ENCODE results near the gene CYP2A7.
"Not testable (repeated sequence)": the region's sequence is repeated elsewhere in the genome, so short reads cannot be mapped to it uniquely, and the experiment has no call there.

CYP2A7 gene

DNA sequence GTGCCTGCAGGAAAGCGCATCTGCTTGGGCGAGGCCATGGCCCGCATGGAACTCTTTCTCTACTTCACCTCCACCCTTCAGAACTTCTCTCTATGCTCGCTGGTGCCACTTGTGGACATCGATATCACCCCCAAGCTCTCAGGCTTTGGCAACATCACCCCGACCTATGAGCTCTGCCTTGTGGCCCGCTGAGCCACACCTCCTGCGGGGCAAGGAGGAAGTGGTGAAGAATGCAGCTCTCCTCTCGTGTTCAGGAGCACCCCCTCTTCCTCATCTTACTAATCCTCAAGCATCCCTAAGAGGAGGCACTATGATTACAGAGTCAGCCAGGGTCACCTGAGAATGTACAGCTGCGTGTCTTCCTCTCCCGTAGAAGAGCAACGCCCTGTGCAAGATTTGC is 17.9 kb upstream of the CYP2A7 start:
- in situ Hi-C loops (cut with MboI; ENCODE audit: low sequenced_read_pairs), result not testable (repeated sequence)

- in situ Hi-C loops (cut with MboI; ENCODE audit: low sequenced_read_pairs), result not testable (repeated sequence)
Observed at GRCh38 chr19:40896843-40897789, 15.1 kb upstream of the CYP2A7 start.

DNA sequence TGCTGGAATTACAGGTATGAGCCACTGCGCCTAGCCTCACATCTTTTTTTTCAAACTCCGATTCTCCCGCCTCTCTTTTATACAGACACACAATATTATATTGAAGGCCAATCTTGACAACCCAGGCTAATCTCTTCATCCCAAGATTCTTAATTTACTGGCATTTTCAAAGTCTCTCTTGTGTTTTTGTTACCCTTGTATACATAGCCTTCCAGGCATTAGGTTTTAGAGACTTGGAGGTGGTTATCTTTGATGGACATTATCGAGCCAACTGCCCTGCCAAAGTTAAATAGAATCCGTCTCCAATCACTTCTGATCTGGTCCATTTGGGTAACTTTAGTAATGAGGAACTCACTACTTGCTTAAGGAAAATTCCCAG is 14.4 kb upstream of the CYP2A7 start:
- in situ Hi-C loops (cut with MboI; ENCODE audit: low sequenced_read_pairs), result no loop called here

DNA sequence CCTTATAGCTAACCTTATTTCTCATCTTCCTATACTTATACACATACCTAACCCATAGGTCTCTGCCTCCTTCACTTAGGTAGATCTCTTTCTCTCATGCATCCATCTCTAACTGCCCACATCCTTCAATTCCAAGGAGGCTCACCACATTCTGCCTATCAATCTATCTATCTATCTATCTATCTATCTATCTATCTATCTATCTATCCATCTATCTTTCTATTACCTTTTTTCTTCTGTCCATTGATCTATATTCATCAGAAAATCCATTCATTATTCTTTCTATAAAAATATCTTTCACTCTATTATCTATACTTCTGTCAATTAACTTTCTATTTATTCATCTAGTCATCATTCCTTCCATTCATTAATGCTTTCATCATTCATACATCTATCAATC is 11.1 kb upstream of the CYP2A7 start:
- in situ Hi-C loops (cut with MboI; ENCODE audit: low sequenced_read_pairs), result no loop called here

DNA sequence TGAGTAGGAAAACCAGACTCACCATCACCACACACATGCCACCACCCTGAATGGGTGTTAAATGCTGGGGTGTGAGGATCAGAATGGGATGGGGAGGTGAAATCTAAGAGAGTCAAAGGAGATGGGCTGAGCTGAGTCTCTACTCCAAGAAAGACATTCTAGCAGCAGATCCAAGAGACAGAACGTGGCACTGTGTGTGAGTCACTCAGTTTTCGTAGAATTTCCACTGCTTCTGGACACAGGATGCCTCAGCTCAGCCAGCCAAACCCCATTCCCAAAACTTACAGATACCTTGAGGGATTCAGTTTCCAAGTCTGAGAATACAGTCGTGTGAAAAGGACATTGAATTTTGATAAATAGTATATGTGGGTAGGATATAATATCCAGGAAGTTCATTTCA is 7.3 kb upstream of the CYP2A7 start:
- in situ Hi-C loops (cut with MboI; ENCODE audit: low sequenced_read_pairs), result no loop called here

GRCh38 chr19:40888191-40888590 is 6.2 kb upstream of the CYP2A7 start:
- in situ Hi-C loops (cut with MboI; ENCODE audit: low sequenced_read_pairs), result no loop called here

DNA sequence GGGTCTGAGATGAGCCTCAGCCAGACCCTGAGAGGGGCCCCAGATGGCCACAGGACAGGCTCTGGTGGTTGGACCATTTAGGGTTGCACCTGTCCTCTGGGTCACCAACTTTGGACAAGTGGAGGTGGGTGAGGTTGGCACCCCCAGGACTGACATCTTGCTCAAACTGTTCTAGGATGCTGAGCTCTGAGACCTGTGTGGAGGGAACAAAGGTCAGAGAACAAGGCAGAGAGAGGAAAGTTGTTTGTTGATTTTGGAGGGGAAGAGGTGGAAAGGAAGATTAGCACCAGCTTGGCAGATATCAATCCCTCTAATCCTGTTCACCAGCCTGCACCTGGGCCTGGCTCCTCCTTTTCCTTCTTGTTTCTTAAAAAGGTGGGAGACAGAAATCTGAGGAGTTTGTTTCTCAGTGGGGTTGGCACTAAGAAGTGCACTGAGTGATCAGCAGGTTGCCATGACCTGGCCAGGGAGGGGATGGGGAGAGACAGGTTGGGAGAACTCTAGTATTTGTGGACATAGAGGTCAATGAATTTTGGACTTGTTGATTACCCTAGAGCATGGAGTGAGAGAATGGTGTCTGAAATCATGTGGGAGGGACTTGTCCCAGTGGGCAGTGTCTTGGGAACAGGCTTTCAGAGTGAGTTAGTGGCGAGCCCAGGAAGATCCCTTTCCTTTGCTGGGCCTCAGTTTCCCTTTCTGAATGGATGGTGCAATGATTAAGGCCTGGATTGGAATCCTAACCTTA is 2.3 kb upstream of the CYP2A7 start:
- in situ Hi-C loops (cut with MboI; ENCODE audit: low sequenced_read_pairs), result not testable (repeated sequence)

DNA sequence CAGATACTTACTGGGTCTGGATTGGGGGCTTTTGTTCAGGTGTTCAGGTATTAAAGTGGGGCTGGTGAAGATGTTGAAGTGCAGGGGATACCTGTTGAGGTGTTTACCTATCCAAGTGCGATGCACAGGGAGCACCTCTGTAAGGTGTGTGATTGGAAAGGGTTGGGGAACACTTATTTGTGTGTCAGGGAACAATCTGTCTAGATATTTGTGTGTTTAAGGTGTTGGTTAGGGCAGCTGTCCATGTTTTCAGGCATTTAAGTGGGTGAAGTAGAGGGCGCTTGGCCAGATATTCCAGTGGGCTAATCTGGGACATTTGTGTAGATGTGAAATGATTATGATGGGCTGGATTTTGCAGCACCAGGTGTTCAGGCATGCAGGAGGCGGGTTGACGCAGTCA is 2.7 kb downstream of the CYP2A7 start:
- in situ Hi-C loops (cut with MboI; ENCODE audit: low sequenced_read_pairs), result not testable (repeated sequence)

DNA sequence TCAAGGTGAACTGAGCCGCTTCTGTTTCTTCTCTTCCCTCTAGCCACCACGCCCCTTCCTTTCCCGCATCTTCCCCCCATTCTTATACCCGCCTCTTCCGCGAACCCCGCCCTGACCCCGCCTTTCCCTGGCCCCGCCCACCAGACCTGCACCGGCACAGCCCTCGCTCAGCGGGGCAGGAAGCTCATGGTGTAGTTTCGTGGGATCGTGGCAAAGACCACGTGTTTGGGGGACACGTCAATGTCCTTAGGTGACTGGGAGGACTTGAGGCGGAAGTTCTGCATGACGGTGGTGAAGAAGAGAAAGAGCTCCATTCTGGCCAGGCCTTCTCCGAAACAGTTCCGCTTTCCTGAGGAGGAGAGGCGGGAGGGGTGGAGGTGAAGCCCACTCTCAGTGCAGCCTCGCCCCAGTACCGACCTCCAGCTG is 6.5 kb downstream of the CYP2A7 start:
- in situ Hi-C loops (cut with MboI; ENCODE audit: low sequenced_read_pairs), result not testable (repeated sequence)

- in situ Hi-C loops (cut with MboI; ENCODE audit: low sequenced_read_pairs), result not testable (repeated sequence)
Observed at GRCh38 chr19:40874874-40875273, 7.2 kb downstream of the CYP2A7 start.

DNA sequence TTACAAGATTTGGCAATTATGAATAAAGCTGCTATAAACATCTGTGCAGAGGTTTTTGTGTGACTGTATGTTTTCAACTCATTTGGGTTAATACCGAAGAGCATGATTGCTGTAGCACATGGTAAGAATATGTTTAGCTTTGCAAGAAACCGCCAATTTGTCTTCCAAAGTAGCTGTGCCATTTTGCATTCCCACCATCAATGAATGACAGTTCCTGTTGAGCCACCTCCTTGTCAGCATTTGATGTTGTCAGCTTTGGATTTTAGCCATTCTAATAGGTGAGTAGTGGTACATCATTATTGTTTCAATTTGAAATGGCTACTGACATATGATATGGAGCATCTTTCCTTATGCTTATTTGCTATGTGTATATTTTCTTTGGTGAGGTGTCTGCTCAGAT is 8.2 kb downstream of the CYP2A7 start:
- in situ Hi-C loops (cut with MboI; ENCODE audit: low sequenced_read_pairs), result not testable (repeated sequence)

GRCh38 chr19:40872209-40872608 is 9.8 kb downstream of the CYP2A7 start:
- in situ Hi-C loops (cut with MboI; ENCODE audit: low sequenced_read_pairs), result no loop called here

- in situ Hi-C loops (cut with MboI; ENCODE audit: low sequenced_read_pairs), result no loop called here
Observed at GRCh38 chr19:40867701-40868100, 14.3 kb downstream of the CYP2A7 start.

DNA sequence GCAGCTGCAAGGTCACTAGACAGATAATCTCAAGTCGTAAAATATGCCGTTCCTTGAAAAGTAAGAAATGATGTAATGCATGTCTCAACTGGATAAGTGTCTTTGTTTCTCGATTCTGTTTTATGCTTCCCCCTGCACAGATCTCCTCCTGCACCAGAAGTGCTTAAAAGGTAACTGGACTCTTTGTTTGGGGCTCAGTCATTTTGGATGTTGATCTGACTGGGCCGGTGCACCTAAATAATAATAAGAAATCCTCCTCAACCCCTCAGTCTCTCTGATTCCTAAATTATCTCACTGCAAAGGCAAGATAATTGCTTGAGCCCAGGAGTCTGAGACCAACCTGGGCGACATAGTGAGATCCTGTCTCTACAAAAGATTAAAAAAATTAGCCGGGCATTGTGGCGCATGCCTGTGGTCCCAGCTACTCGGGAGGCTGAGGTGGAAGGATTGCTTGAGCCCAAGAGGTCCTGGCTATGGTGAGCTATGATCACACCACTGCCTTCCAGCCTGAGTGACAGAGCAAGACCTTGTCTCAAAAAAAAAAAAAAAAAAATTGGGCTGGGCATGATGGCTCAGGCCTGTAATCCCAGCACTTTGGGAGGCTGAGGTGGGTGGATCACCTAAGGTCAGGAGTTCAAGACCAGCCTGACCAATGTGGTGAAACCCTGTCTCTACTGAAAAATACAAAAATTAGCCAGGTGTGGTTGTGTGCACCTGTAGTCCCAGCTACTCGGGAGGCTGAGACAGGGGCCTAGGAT is 17.1 kb downstream of the CYP2A7 start:
- in situ Hi-C loops (cut with MboI; ENCODE audit: low sequenced_read_pairs), result not testable (repeated sequence)

DNA sequence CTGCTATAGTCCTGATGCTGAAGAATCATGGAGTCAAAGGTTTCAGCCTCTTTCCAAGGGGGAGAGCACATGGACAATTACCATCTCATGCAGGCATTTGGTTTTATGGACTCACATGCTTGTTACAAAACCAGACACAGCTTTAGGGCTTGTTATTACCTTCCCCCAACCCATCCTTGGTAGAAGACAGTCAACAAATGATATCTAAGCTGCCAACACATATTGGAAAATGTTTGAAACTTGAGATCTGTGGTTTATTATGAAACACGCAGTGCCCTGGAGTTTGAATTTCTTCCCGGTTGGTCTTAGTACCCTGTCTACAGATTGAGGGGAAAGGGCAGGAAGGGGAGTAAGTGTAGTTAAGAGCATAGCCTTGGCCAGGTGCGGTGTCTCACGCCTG is 19.2 kb downstream of the CYP2A7 start:
- in situ Hi-C loops (cut with MboI; ENCODE audit: low sequenced_read_pairs), result no loop called here

DNA sequence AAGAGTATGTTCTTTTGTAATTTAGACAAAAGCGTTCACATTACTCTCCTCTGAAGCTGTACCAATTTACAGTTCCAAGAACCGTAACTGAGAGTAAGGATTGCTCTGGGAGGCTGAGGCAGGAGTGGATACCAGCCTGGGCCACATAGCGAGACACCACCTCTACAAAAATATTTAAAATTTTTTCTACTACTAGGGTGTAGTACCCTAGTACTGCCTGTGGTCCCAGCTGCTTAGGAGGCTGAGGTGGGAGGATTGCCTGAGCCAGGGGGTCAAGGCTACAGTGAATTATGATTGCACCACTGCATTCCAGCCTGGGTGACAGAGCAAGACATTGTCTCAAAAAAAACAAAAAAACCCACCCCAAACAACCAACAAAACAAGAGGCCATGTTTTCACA is 19.7 kb downstream of the CYP2A7 start:
- in situ Hi-C loops (cut with MboI; ENCODE audit: low sequenced_read_pairs), result no loop called here

- in situ Hi-C loops (cut with MboI; ENCODE audit: low sequenced_read_pairs), result no loop called here
Observed at GRCh38 chr19:40858109-40858508, 23.9 kb downstream of the CYP2A7 start.

- in situ Hi-C loops (cut with MboI; ENCODE audit: low sequenced_read_pairs), result not testable (repeated sequence)
Observed at GRCh38 chr19:40852467-40853152, 29.4 kb downstream of the CYP2A7 start.

DNA sequence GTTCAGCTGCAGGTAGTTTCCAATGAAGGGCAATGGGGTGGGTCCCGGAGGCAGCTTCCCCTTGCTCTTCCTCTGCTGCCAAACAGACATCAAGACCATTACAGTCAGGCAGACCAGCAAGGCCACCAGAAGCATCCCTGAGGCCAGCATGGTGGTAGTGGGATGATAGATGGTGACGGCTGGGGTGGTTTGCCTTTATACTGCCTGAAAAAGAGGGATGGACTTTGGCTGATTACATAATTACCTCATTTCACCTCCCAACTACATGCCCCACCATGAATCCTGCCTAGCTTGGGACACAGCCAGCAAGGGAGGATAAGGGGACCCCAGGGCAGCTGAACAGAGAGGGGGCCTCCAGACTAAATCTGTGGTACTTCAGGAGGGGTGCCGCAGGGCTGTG is 31.8 kb downstream of the CYP2A7 start, which contains the start of gene CYP2A6:
TSS of gene CYP2A6 (minus strand) at position 171 of the 400 bp plus-strand sequence. CDS start at position 150, 21 bp downstream.
- in situ Hi-C loops (cut with MboI; ENCODE audit: low sequenced_read_pairs), result not testable (repeated sequence)

DNA sequence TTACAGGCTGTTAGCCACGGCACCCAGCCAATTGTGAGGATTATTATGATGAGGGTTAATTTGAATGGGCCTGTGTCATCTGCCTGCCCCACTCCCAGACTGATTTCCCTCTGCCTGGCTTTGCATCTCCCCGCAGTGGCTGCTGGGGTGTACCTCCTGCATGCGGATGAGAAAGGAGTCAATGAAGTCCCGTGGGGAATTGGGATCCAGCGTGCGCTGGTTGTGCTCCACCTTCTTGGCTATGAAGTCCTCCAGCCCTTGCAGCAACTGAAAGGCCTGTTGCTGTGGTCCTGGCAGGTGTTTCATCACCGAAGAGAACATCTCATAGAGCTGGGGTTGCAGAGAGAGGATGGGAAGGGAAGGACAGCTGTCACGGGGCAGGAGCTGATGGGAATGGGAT is 35.3 kb downstream of the CYP2A7 start:
- in situ Hi-C loops (cut with MboI; ENCODE audit: low sequenced_read_pairs), result not testable (repeated sequence)

GRCh38 chr19:40843653-40844052 is 38.4 kb downstream of the CYP2A7 start:
- in situ Hi-C loops (cut with MboI; ENCODE audit: low sequenced_read_pairs), result not testable (repeated sequence)
